GM13976 (cell line): ENCODE data around the gene ZRANB1.

ENCODE experiments used
- DNase-seq: peaks from one replicate; pipeline ENCODE4 v3.0.0; 2012; ENCODE audit warnings: low spot score
- CTCF ChIP-seq: IDR thresholded peaks from 2 replicates; pipeline ENCODE4 v1.5.1; 2012; ENCODE audit warnings: borderline replicate concordance, mild to moderate bottlenecking; ENCODE audit not compliant: insufficient read depth; ENCODE audit errors: extremely low read depth, missing control alignments, control extremely low read depth
- in situ Hi-C: fragments of 300-500 bp; cut with MboI; formaldehyde crosslinking; loops from one replicate; pipeline ENCODE4 v1.12.0; 2022; ENCODE audit warnings: low sequenced_read_pairs, mixed read lengths, inconsistent platforms; ENCODE audit not compliant: unreplicated experiment

ZRANB1 gene

GRCh38 chr10:125016123-125016522 lies 74.2 kb downstream of the ZRANB1 start:
- no peak for DNase-seq
- no peak for TF ChIP-seq CTCF
- in situ Hi-C loops: no loop called here

GRCh38 chr10:125016611-125017202 lies 74.8 kb downstream of the ZRANB1 start:
- DNase-seq: no peak
- no peak for TF ChIP-seq CTCF
- in situ Hi-C loops: no loop called here

GRCh38 chr10:125017547-125018298 lies 75.8 kb downstream of the ZRANB1 start:
- in situ Hi-C loops: no loop called here
- no peak for TF ChIP-seq CTCF
- DNase-seq: no peak

GRCh38 chr10:125018576-125019143 lies 76.7 kb downstream of the ZRANB1 start:
- no peak for DNase-seq
- in situ Hi-C loops: no loop called here
- no peak for TF ChIP-seq CTCF

- no peak for TF ChIP-seq CTCF
- in situ Hi-C loops: no loop called here
- no peak for DNase-seq
Measured at GRCh38 chr10:125020386-125020785, 78.5 kb downstream of the ZRANB1 start.

- in situ Hi-C loops: no loop called here
- no peak for DNase-seq
- TF ChIP-seq CTCF: no peak
Measured at GRCh38 chr10:125020871-125021270, 78.9 kb downstream of the ZRANB1 start.
